ENCODE results near the gene RAD51B.

DNA sequence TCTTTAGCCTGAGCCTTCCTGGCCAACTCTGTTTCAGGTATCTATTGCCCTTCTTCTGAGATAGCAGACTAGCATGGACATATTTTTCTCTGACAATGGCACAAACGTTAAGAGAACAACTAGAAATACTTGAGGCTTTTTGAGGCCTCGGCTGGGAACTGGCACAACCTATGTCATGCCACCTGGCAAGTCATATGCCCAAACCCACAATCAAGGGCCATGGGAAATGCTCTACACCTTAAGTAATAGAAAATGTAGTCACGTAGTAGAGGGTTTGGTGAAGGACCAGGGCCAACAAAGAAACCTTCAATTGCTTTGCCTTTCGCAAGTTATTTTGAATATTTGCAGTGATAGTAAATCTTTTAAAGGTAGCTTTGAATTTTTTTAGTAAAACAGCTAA is 647.8 kb downstream of the RAD51B start:
- TF ChIP-seq YY1 (IDR thresholded peaks at IDR 0.05; ENCODE audit: extremely low read depth, insufficient replicate concordance, low read depth, low read length) (no peak), EZH2phosphoT487 (IDR thresholded peaks at IDR 0.05; ENCODE audit: borderline replicate concordance) (no peak), EGR1 (IDR thresholded peaks at IDR 0.05; ENCODE audit: low read depth) (no peak), CEBPB (IDR thresholded peaks at IDR 0.05; ENCODE audit: low read depth) (no peak)
- TF ChIP-seq, protein P1, sequence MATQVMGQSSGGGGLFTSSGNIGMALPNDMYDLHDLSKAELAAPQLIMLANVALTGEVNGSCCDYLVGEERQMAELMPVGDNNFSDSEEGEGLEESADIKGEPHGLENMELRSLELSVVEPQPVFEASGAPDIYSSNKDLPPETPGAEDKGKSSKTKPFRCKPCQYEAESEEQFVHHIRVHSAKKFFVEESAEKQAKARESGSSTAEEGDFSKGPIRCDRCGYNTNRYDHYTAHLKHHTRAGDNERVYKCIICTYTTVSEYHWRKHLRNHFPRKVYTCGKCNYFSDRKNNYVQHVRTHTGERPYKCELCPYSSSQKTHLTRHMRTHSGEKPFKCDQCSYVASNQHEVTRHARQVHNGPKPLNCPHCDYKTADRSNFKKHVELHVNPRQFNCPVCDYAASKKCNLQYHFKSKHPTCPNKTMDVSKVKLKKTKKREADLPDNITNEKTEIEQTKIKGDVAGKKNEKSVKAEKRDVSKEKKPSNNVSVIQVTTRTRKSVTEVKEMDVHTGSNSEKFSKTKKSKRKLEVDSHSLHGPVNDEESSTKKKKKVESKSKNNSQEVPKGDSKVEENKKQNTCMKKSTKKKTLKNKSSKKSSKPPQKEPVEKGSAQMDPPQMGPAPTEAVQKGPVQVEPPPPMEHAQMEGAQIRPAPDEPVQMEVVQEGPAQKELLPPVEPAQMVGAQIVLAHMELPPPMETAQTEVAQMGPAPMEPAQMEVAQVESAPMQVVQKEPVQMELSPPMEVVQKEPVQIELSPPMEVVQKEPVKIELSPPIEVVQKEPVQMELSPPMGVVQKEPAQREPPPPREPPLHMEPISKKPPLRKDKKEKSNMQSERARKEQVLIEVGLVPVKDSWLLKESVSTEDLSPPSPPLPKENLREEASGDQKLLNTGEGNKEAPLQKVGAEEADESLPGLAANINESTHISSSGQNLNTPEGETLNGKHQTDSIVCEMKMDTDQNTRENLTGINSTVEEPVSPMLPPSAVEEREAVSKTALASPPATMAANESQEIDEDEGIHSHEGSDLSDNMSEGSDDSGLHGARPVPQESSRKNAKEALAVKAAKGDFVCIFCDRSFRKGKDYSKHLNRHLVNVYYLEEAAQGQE (IDR thresholded peaks at IDR 0.05; ENCODE audit: low read depth), result no peak
- TF ChIP-seq, protein P2, sequence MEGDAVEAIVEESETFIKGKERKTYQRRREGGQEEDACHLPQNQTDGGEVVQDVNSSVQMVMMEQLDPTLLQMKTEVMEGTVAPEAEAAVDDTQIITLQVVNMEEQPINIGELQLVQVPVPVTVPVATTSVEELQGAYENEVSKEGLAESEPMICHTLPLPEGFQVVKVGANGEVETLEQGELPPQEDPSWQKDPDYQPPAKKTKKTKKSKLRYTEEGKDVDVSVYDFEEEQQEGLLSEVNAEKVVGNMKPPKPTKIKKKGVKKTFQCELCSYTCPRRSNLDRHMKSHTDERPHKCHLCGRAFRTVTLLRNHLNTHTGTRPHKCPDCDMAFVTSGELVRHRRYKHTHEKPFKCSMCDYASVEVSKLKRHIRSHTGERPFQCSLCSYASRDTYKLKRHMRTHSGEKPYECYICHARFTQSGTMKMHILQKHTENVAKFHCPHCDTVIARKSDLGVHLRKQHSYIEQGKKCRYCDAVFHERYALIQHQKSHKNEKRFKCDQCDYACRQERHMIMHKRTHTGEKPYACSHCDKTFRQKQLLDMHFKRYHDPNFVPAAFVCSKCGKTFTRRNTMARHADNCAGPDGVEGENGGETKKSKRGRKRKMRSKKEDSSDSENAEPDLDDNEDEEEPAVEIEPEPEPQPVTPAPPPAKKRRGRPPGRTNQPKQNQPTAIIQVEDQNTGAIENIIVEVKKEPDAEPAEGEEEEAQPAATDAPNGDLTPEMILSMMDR (IDR thresholded peaks at IDR 0.05 in 2 of 3, conservative IDR thresholded peaks at IDR 0.05 in 1 of 3; ENCODE audit: borderline replicate concordance in 1 of 3, insufficient read depth in 1 of 3, low read depth in 2 of 3, low read length in 2 of 3), result no peak

All from HCT116 (cell line).